ENCODE results near the gene TMIE. TPM values are rescaled to one million over a fixed set of nuclear protein-coding genes. Genes with fewer than 3 reads are reported as not detected.

The TMIE gene
- total RNA-seq, 2 experiments from 2014 or later, result 0.93 to 1.3 TPM

- no peaks in the 10 kb centered on the region for H3K4me1 Mint-ChIP-seq (ENCODE audit: low read depth)
- H3K4me3 Mint-ChIP-seq, result no peak overlapping the region
- H3K27ac Mint-ChIP-seq, result no peak overlapping the region
- no peaks in the 10 kb centered on the region for H3K36me3 Mint-ChIP-seq
- DNase-seq, result peak; percentile 55
- ChIA-PET CTCF (interaction anchor here (1.3 to 1.5 kb wide), 2 partner anchors 8 to 226 kb away, joined by 4 to 8 read pairs; no protein-coding TSS in a partner anchor), POLR2A (no interaction called here)
- H3K27me3 Mint-ChIP-seq, result peaks cover 2% of the 10 kb centered on the region
- no peaks in the 10 kb centered on the region for H3K9me3 Mint-ChIP-seq
- intact Hi-C loops (cut with micrococcal nuclease), result no loop called here
These were observed 12.8 kb downstream of the TMIE start for GRCh38 chr3:46713898-46714552.

GRCh38 chr3:46714728-46715506, 13.7 kb downstream of the TMIE start:
- no peaks in the 10 kb centered on the region for H3K9me3 Mint-ChIP-seq
- no peak overlapping the region for H3K4me3 Mint-ChIP-seq
- H3K27me3 Mint-ChIP-seq, result peaks cover 2% of the 10 kb centered on the region
- ChIA-PET POLR2A (no interaction called here), CTCF (interaction anchor here (1.3 to 1.8 kb wide), 3 partner anchors 9 to 226 kb away, joined by 4 to 8 read pairs (median 5); no protein-coding TSS in a partner anchor)
- peak; percentile 4 for DNase-seq
- intact Hi-C loops (cut with micrococcal nuclease), result no loop called here
- no peaks in the 10 kb centered on the region for H3K4me1 Mint-ChIP-seq (ENCODE audit: low read depth)
- no peak overlapping the region for H3K27ac Mint-ChIP-seq
- H3K36me3 Mint-ChIP-seq, result no peaks in the 10 kb centered on the region

- CTCF ChIA-PET, result interaction anchor here (1.5 to 1.8 kb wide), 2 partner anchors 10 to 21 kb away, joined by 5 to 8 read pairs; no protein-coding TSS in a partner anchor
- H3K27me3 Mint-ChIP-seq, result peaks cover 2% of the 10 kb centered on the region
- POLR2A ChIA-PET, result no interaction called here
- peak; percentile 7 for DNase-seq
- H3K36me3 Mint-ChIP-seq, result no peaks in the 10 kb centered on the region
- no peaks in the 10 kb centered on the region for H3K4me1 Mint-ChIP-seq (ENCODE audit: low read depth)
- intact Hi-C loops (cut with micrococcal nuclease), result no loop called here
- no peak overlapping the region for H3K4me3 Mint-ChIP-seq
- no peak overlapping the region for H3K27ac Mint-ChIP-seq
- no peaks in the 10 kb centered on the region for H3K9me3 Mint-ChIP-seq
These were observed 14.4 kb downstream of the TMIE start for GRCh38 chr3:46715507-46716175.

GRCh38 chr3:46716461-46717441, 15.6 kb downstream of the TMIE start:
- DNase-seq, result peak; percentile 7
- Mint-ChIP-seq H3K4me1 (ENCODE audit: low read depth) (no peaks in the 10 kb centered on the region), H3K9me3 (no peaks in the 10 kb centered on the region), H3K36me3 (no peaks in the 10 kb centered on the region), H3K4me3 (no peak overlapping the region), H3K27ac (no peak overlapping the region), H3K27me3 (peaks cover 5% of the 10 kb centered on the region)
- ChIA-PET POLR2A (no interaction called here), CTCF (interaction anchor here (0.7 to 1.8 kb wide), 3 partner anchors 13 to 193 kb away, joined by 3 to 5 read pairs (median 3); no protein-coding TSS in a partner anchor)
- intact Hi-C loops (cut with micrococcal nuclease), result no loop called here

GRCh38 chr3:46717447-46718231, 16.4 kb downstream of the TMIE start, which contains the start of gene PRSS50:
Gene PRSS50, minus strand, starts transcription at chr3:46717869. Its CDS starts 45 bp downstream, at chr3:46717824.
- no peak within 1 kb of the TSS for H3K4me3 Mint-ChIP-seq
- H3K27me3 Mint-ChIP-seq, result peaks cover 5% of the 10 kb centered on the region
- no peaks in the 10 kb centered on the region for H3K9me3 Mint-ChIP-seq
- H3K4me1 Mint-ChIP-seq (ENCODE audit: low read depth), result no peaks in the 10 kb centered on the region
- intact Hi-C loops (cut with micrococcal nuclease), result no loop called here
- H3K27ac Mint-ChIP-seq, result no peak within 1 kb of the TSS
- ChIA-PET POLR2A (no interaction called here), CTCF (interaction anchor here (0.6 to 1.6 kb wide), 3 partner anchors 14 to 312 kb away, joined by 3 read pairs; no protein-coding TSS in a partner anchor)
- H3K36me3 Mint-ChIP-seq, result no peaks in the 10 kb centered on the region
- peak; percentile 43 for DNase-seq

GRCh38 chr3:46719044-46719565, 17.9 kb downstream of the TMIE start:
- no peak overlapping the region for H3K4me3 Mint-ChIP-seq
- H3K4me1 Mint-ChIP-seq (ENCODE audit: low read depth), result no peaks in the 10 kb centered on the region
- ChIA-PET CTCF (interaction anchor here (0.5 to 1.2 kb wide), 2 partner anchors 23 to 169 kb away, joined by 3 read pairs; no protein-coding TSS in a partner anchor), POLR2A (no interaction called here)
- H3K36me3 Mint-ChIP-seq, result no peaks in the 10 kb centered on the region
- peak; percentile 4 for DNase-seq
- intact Hi-C loops (cut with micrococcal nuclease), result no loop called here
- peaks cover 5% of the 10 kb centered on the region for H3K27me3 Mint-ChIP-seq
- H3K9me3 Mint-ChIP-seq, result no peaks in the 10 kb centered on the region
- no peak overlapping the region for H3K27ac Mint-ChIP-seq

- intact Hi-C loops (cut with micrococcal nuclease), result no loop called here
- ChIA-PET POLR2A (no interaction called here), CTCF (interaction anchor here (0.5 to 1.2 kb wide), 3 partner anchors 24 to 168 kb away, joined by 3 read pairs; no protein-coding TSS in a partner anchor)
- H3K27ac Mint-ChIP-seq, result no peak overlapping the region
- no peak overlapping the region for H3K4me3 Mint-ChIP-seq
- peaks cover 3% of the 10 kb centered on the region for H3K4me1 Mint-ChIP-seq (ENCODE audit: low read depth)
- H3K36me3 Mint-ChIP-seq, result no peaks in the 10 kb centered on the region
- H3K9me3 Mint-ChIP-seq, result no peaks in the 10 kb centered on the region
- peak; percentile 5 for DNase-seq
- H3K27me3 Mint-ChIP-seq, result peaks cover 5% of the 10 kb centered on the region
These were observed 18.6 kb downstream of the TMIE start for GRCh38 chr3:46719735-46720271.

- H3K4me1 Mint-ChIP-seq (ENCODE audit: low read depth), result peaks cover 3% of the 10 kb centered on the region
- H3K36me3 Mint-ChIP-seq, result no peaks in the 10 kb centered on the region
- DNase-seq, result no peak
- H3K9me3 Mint-ChIP-seq, result no peaks in the 10 kb centered on the region
- ChIA-PET POLR2A (no interaction called here), CTCF (interaction anchor here (1.0 kb wide), 1 partner anchor 26 kb away, joined by 3 read pairs; no protein-coding TSS in a partner anchor)
- H3K27me3 Mint-ChIP-seq, result peaks cover 5% of the 10 kb centered on the region
- intact Hi-C loops (cut with micrococcal nuclease), result no loop called here
- no peak overlapping the region for H3K4me3 Mint-ChIP-seq
- no peak overlapping the region for H3K27ac Mint-ChIP-seq
These were observed 19.8 kb downstream of the TMIE start for GRCh38 chr3:46721009-46721408.

GRCh38 chr3:46722443-46722842, 21.3 kb downstream of the TMIE start:
- ChIA-PET CTCF (no interaction called here), POLR2A (no interaction called here)
- Mint-ChIP-seq H3K4me3 (no peak overlapping the region), H3K36me3 (no peaks in the 10 kb centered on the region), H3K4me1 (ENCODE audit: low read depth) (peaks cover 3% of the 10 kb centered on the region), H3K9me3 (no peaks in the 10 kb centered on the region), H3K27ac (no peak overlapping the region), H3K27me3 (peaks cover 5% of the 10 kb centered on the region)
- DNase-seq, result peak; percentile 5
- intact Hi-C loops (cut with micrococcal nuclease), result no loop called here

- H3K36me3 Mint-ChIP-seq, result no peaks in the 10 kb centered on the region
- ChIA-PET CTCF (no interaction called here), POLR2A (no interaction called here)
- intact Hi-C loops (cut with micrococcal nuclease), result no loop called here
- peak; percentile 7 for DNase-seq
- H3K9me3 Mint-ChIP-seq, result no peaks in the 10 kb centered on the region
- H3K27me3 Mint-ChIP-seq, result peaks cover 6% of the 10 kb centered on the region
- peaks cover 3% of the 10 kb centered on the region for H3K4me1 Mint-ChIP-seq (ENCODE audit: low read depth)
- no peak overlapping the region for H3K27ac Mint-ChIP-seq
- no peak overlapping the region for H3K4me3 Mint-ChIP-seq
These were observed 23.2 kb downstream of the TMIE start for GRCh38 chr3:46724424-46724823.
